Right kidney (tissue), 1 donor: ENCODE measurements around the gene SBNO1.
"Not testable (repeated sequence)": the region's sequence is repeated elsewhere in the genome, so short reads cannot be mapped to it uniquely, and the experiment has no call there.

ENCODE experiments used
- DNase-seq: peaks from one replicate; pipeline ENCODE4 v3.0.0-alpha.2; 2016

SBNO1 gene

GRCh38 chr12:123248129-123248528 is 116.5 kb downstream of the SBNO1 start:
- not testable (repeated sequence) for DNase-seq

GRCh38 chr12:123245678-123246077 is 119.0 kb downstream of the SBNO1 start:
- no peak for DNase-seq

GRCh38 chr12:123243671-123244262 is 120.9 kb downstream of the SBNO1 start:
- DNase-seq: no peak

GRCh38 chr12:123242116-123242904 is 122.3 kb downstream of the SBNO1 start:
- peak; percentile 44 for DNase-seq
